OCI-LY7 (cell line): ENCODE measurements around the gene PHACTR1. TPM values are rescaled to one million over a fixed set of nuclear protein-coding genes. Genes with fewer than 3 reads are reported as not detected.

Experiments
- BruUV-seq: library from RNA; stranded (reverse); fragments of 400-500 nt; replicated peaks from 2 replicates; lab custom pipeline; 2021; lab: Mats Ljungman, UMichigan
- CTCF ChIA-PET: fragments of 300-600 bp; sonication (Branson Sonifier 250); formaldehyde crosslinking; loops from one replicate; lab custom pipeline; 2022; ENCODE audit warnings: antibody characterized with exemption; ENCODE audit not compliant: unreplicated experiment; lab: Charles Lee
- POLR2A ChIA-PET: fragments of 300-600 bp; sonication (Branson Sonifier 250); formaldehyde crosslinking; loops from one replicate; lab custom pipeline; 2022; ENCODE audit warnings: antibody characterized with exemption; lab: Charles Lee
- DNase-seq: peaks from one replicate; pipeline ENCODE4 v3.0.0-alpha.2; 2015; ENCODE audit warnings: low spot score
- H2AFZ ChIP-seq: fragments of 200-600 bp; sonication (generic), shearing (Covaris generic); 2 replicates; pipeline ENCODE4 v1.6.1; 2014; ENCODE audit warnings: mild to moderate bottlenecking, antibody characterized with exemption, low read length, moderate library complexity
- H3K27ac ChIP-seq: fragments of 200-600 bp; sonication (generic); 2 replicates; pipeline ENCODE4 v1.5.1; 2014; ENCODE audit warnings: mixed run types, low read depth, mild to moderate bottlenecking, moderate library complexity, low read length, inconsistent platforms; ENCODE audit not compliant: poor library complexity, severe bottlenecking
- H3K36me3 ChIP-seq: fragments of 200-600 bp; sonication (generic); 2 replicates; pipeline ENCODE4 v1.6.1; 2014; ENCODE audit warnings: mild to moderate bottlenecking, antibody characterized with exemption, low read length, moderate library complexity, mixed read lengths; ENCODE audit not compliant: insufficient read depth
- H3K4me1 ChIP-seq: fragments of 200-600 bp; sonication (generic); 2 replicates; pipeline ENCODE4 v1.5.1; 2014; ENCODE audit warnings: mild to moderate bottlenecking, low read length; ENCODE audit not compliant: insufficient read depth, poor library complexity, severe bottlenecking
- H3K4me2 ChIP-seq: fragments of 200-600 bp; sonication (generic); 2 replicates; pipeline ENCODE4 v1.6.1; 2014; ENCODE audit warnings: mild to moderate bottlenecking, low read length
- H3K4me3 ChIP-seq: fragments of 200-600 bp; sonication (generic); 2 replicates; pipeline ENCODE4 v1.5.1; 2014; ENCODE audit warnings: mild to moderate bottlenecking, low read depth, low read length; ENCODE audit not compliant: poor library complexity, severe bottlenecking
- H3K79me2 ChIP-seq: fragments of 200-600 bp; sonication (generic); 2 replicates; pipeline ENCODE4 v1.6.1; 2016; ENCODE audit warnings: low read depth, mild to moderate bottlenecking, low read length, moderate library complexity, mixed read lengths; ENCODE audit not compliant: insufficient read depth
- H3K9me2 ChIP-seq: fragments of 200-600 bp; sonication (generic); 2 replicates; pipeline ENCODE4 v1.6.1; 2016; ENCODE audit warnings: mild to moderate bottlenecking, low read length, mixed read lengths; ENCODE audit not compliant: insufficient read depth
- H3K9me3 ChIP-seq: fragments of 200-600 bp; sonication (generic); 2 replicates; pipeline ENCODE4 v1.6.1; 2014; ENCODE audit warnings: mild to moderate bottlenecking, mixed run types, low read length, mixed read lengths
- H4K20me1 ChIP-seq: fragments of 200-600 bp; sonication (generic); 2 replicates; pipeline ENCODE4 v1.6.1; 2014; ENCODE audit warnings: mild to moderate bottlenecking, antibody characterized with exemption, low read length, moderate library complexity, mixed read lengths; ENCODE audit not compliant: insufficient read depth
- EZH2phosphoT487 ChIP-seq: fragments of 200-600 bp; sonication (generic); IDR thresholded peaks from 2 replicates; pipeline ENCODE4 v1.6.1; 2018; ENCODE audit warnings: low read depth, borderline replicate concordance, mild to moderate bottlenecking, mixed run types, antibody characterized with exemption, low read length, moderate library complexity, mixed read lengths
- intact Hi-C: fragments of 100-400 bp; cut with micrococcal nuclease; formaldehyde crosslinking; loops from one replicate; pipeline ENCODE4 v1.10.0; 2022; ENCODE audit not compliant: unreplicated experiment
- total RNA-seq, 2 experiments: library from RNA; depleted of rRNA in 1 of 2; stranded (reverse); fragments of >200 nt in 1 of 2; shearing (Covaris generic) in 1 of 2; gene quantifications; 2 replicates each; pipeline ENCODE4 v1.2.3, GENCODE V29; 2014 to 2022
- TF ChIP-seq, protein P1 (sequence below): fragments of 200-600 bp; sonication (generic); conservative IDR thresholded peaks from 2 replicates; pipeline ENCODE4 v1.5.1; 2014; ENCODE audit warnings: mild to moderate bottlenecking, antibody characterized with exemption, low read length, moderate library complexity, mixed read lengths

Gene PHACTR1
- total RNA-seq, 2 experiments from 2014 or later: 25.1 to 46.6 TPM

DNA sequence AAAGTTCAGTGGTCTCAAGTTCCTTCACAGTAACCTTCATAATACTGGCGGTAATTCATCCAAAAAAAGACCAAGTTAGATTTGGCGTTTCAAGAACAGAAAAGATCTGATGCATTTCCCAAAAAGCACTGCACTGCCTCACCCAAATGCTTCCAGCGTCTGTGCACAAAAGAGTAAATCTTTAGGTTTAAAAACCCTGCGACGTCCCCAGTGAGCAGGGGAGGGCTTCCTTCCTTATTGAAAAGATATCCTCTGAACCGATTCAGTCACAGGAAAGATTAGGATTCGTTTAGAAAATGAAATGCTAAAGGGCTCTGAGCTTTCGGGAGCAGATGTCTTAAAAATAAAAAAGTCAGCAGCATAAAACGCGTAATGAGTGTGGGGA is 611.1 kb downstream of the PHACTR1 start:
- Histone ChIP-seq H3K4me3 (peak overlapping the region; percentile 89), H3K4me2 (peak overlapping the region; percentile 98), H4K20me1 (no peaks in the 10 kb centered on the region), H3K9me3 (no peaks in the 10 kb centered on the region), H2AFZ (peak overlapping the region; percentile 92), H3K9me2 (no peaks in the 10 kb centered on the region), H3K36me3 (peaks cover 16% of the 10 kb centered on the region), H3K27ac (peak overlapping the region; percentile 61), H3K4me1 (peaks cover 30% of the 10 kb centered on the region), H3K79me2 (peaks cover 15% of the 10 kb centered on the region; the same call in 1 of the 2 replicates)
- DNase-seq: peak; percentile 55
- intact Hi-C loops: loop anchor here (1.0 to 5.0 kb wide), 5 partner anchors 23 to 485 kb away; partner anchors contain the start of gene MCUR1
- TF ChIP-seq, protein P1, sequence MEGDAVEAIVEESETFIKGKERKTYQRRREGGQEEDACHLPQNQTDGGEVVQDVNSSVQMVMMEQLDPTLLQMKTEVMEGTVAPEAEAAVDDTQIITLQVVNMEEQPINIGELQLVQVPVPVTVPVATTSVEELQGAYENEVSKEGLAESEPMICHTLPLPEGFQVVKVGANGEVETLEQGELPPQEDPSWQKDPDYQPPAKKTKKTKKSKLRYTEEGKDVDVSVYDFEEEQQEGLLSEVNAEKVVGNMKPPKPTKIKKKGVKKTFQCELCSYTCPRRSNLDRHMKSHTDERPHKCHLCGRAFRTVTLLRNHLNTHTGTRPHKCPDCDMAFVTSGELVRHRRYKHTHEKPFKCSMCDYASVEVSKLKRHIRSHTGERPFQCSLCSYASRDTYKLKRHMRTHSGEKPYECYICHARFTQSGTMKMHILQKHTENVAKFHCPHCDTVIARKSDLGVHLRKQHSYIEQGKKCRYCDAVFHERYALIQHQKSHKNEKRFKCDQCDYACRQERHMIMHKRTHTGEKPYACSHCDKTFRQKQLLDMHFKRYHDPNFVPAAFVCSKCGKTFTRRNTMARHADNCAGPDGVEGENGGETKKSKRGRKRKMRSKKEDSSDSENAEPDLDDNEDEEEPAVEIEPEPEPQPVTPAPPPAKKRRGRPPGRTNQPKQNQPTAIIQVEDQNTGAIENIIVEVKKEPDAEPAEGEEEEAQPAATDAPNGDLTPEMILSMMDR: no peak
- no TSS peak for BruUV-seq
- POLR2A ChIA-PET: interaction anchor here (0.8 to 4.4 kb wide), 15 partner anchors 9 to 396 kb away, joined by 3 to 43 read pairs (median 6); no protein-coding TSS in a partner anchor
- CTCF ChIA-PET: interaction anchor here (0.9 kb wide), 1 partner anchor 199 kb away, joined by 4 read pairs; no protein-coding TSS in a partner anchor

DNA sequence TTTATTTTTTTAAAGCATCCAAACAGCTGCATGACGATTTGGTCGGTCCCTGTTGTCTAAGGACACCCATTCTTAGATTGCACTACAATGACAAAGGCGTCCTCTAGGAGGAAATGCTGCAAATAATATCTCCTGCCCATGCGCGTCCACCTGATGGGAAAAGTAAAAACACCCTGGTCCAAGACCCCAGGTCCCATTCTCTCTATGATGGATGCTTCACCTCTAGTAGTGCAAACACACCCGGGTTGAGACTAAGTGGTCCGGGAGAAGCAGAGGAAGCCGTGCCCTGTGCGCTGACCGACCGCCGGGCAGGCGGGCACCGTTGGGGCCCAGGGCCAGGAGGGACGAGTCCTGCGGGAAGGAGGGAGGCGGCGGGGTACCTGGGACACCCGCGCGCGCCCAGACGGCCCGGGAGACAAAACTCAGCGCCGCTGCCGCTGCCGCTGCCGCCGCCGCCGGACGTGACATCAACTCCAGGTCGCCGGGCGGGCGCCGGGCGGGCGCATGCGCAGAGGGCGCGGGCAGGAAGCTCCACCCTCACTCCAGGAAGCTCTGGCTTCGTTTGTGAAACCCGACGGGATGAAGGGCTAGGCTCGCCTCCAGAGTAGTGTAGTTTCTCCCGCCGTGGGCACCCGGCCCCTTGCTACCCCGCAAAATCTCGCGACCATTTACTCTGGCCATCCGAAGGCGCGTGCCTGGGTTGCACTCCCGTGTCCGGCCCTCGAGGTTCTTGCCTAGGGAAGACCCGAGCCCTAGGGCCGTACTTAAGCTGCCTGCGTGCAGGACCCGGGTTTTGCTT is 611.7 kb downstream of the PHACTR1 start, which contains the start of gene TBC1D7:
Gene TBC1D7, minus strand, starts transcription at position 462 of the 799 bp plus-strand sequence. CDS start 1,639 bp downstream, outside the sequence.
- intact Hi-C loops: loop anchor here (1.0 to 5.0 kb wide), 4 partner anchors 33 to 484 kb away; partner anchors contain the start of gene MCUR1
- BruUV-seq: no TSS peak
- TF ChIP-seq EZH2phosphoT487: no peak
- TF ChIP-seq, protein P1: no peak
- CTCF ChIA-PET: interaction anchor here (0.7 to 1.2 kb wide), 7 partner anchors 23 to 199 kb away, joined by 3 to 5 read pairs (median 4); no protein-coding TSS in a partner anchor
- H3K36me3 ChIP-seq: peaks cover 15% of the 10 kb centered on the region
- H3K4me1 ChIP-seq: peaks cover 30% of the 10 kb centered on the region
- POLR2A ChIA-PET: interaction anchor here (0.5 to 4.4 kb wide), 32 partner anchors 12 to 395 kb away, joined by 3 to 43 read pairs (median 4); partner anchors contain the start of genes NOL7 and SIRT5
- peak within 1 kb of the TSS; percentile 89 for H3K4me3 ChIP-seq
- peaks cover 15% of the 10 kb centered on the region; the same call in 1 of the 2 replicates for H3K79me2 ChIP-seq
- no peaks in the 10 kb centered on the region for H3K9me3 ChIP-seq
- no peaks in the 10 kb centered on the region for H3K9me2 ChIP-seq
- H4K20me1 ChIP-seq: no peaks in the 10 kb centered on the region
- H3K27ac ChIP-seq: peak within 1 kb of the TSS; percentile 61
- DNase-seq: peak; percentile 91
- H2AFZ ChIP-seq: peak within 1 kb of the TSS; percentile 92
- peak within 1 kb of the TSS; percentile 98 for H3K4me2 ChIP-seq
